Measurements from ENCODE around the gene COL5A2. TPM values are rescaled to one million over a fixed set of nuclear protein-coding genes. Genes with fewer than 3 reads are reported as not detected.

COL5A2 gene
- total RNA-seq, 4 donors from 2014 or later, result 16.1 to 62.8 (median 33.1) TPM

- H3K4me1 ChIP-seq, result peaks cover 0 to 14% (median 0%) of the 10 kb centered on the region in 4 donors
- no peaks in the 10 kb centered on the region for H3K9me3 ChIP-seq
- peaks cover 0 to 17% (median 2%) of the 10 kb centered on the region in 4 donors for H3K36me3 ChIP-seq
- WGBS, 2 donors (ENCODE audit: low coverage in 1 of 2), result 72 to 79% methylated on average over 3 of the region's 3 CpGs
- in situ Hi-C loops (cut with MboI; ENCODE audit: low pct_ligation_motif_present in 1 of 4, low pct_unique_long_range_greater_than_20kb in 1 of 4, low sequenced_read_pairs in 3 of 4) (loop anchor here in 1 of 4 donors (25.0 kb wide), 1 partner anchor 204 kb away; no protein-coding TSS in a partner anchor), intact Hi-C loops (cut with DNase I; ENCODE audit: low total_unique reads) (loop anchor here (10.0 kb wide), 1 partner anchor 89 kb away; no protein-coding TSS in a partner anchor)
- TF ChIP-seq POLR2AphosphoS5 (IDR thresholded peaks at IDR 0.05) (no peak), EP300 (IDR thresholded peaks at IDR 0.05; ENCODE audit: low read depth) (no peak), POLR2A (IDR thresholded peaks at IDR 0.05) (no peak), CTCF (IDR thresholded peaks at IDR 0.05) (no peak)
- no peak for DNase-seq
- peak overlapping the region in 1 of 4 donors; percentile 6 for H3K27ac ChIP-seq
- H3K4me3 ChIP-seq, result no peak overlapping the region
- H3K27me3 ChIP-seq, result no peaks in the 10 kb centered on the region
Observed at GRCh38 chr2:189083606-189084005, 96.0 kb downstream of the COL5A2 start.

GRCh38 chr2:189083106-189083505 lies 96.5 kb downstream of the COL5A2 start:
- intact Hi-C loops (cut with DNase I; ENCODE audit: low total_unique reads), result loop anchor here (10.0 kb wide), 1 partner anchor 88 kb away; no protein-coding TSS in a partner anchor

GRCh38 chr2:189082376-189082975 lies 97.1 kb downstream of the COL5A2 start:
- no peak for DNase-seq
- Histone ChIP-seq H3K27ac (peak overlapping the region in 1 of 4 donors; percentile 5), H3K36me3 (peaks cover 0 to 11% (median 2%) of the 10 kb centered on the region in 4 donors), H3K4me1 (peaks cover 0 to 14% (median 0%) of the 10 kb centered on the region in 4 donors), H3K4me3 (no peak overlapping the region), H3K9me3 (no peaks in the 10 kb centered on the region), H3K27me3 (no peaks in the 10 kb centered on the region)
- in situ Hi-C loops (cut with MboI; ENCODE audit: low pct_ligation_motif_present in 1 of 4, low pct_unique_long_range_greater_than_20kb in 1 of 4, low sequenced_read_pairs in 3 of 4) (loop anchor here in 1 of 4 donors (25.0 kb wide), 1 partner anchor 205 kb away; no protein-coding TSS in a partner anchor), intact Hi-C loops (cut with DNase I; ENCODE audit: low total_unique reads) (loop anchor here (10.0 kb wide), 1 partner anchor 88 kb away; no protein-coding TSS in a partner anchor)
- no peak for TF ChIP-seq EP300 (IDR thresholded peaks at IDR 0.05; ENCODE audit: low read depth)
- TF ChIP-seq CTCF (IDR thresholded peaks at IDR 0.05), result no peak
- TF ChIP-seq POLR2A (IDR thresholded peaks at IDR 0.05), result no peak
- TF ChIP-seq POLR2AphosphoS5 (IDR thresholded peaks at IDR 0.05), result no peak
- 70 to 76% methylated on average over 2 to 3 of the region's 3 CpGs for WGBS, 2 donors (ENCODE audit: low coverage in 1 of 2)

More at GRCh38 chr2:189083106-189083505, 96.5 kb downstream of the COL5A2 start:
- no peak for DNase-seq
- WGBS, 2 donors (ENCODE audit: low coverage in 1 of 2), result 57 to 74% methylated on average over 2 of the region's 2 CpGs
- Histone ChIP-seq H3K36me3 (peaks cover 0 to 15% (median 2%) of the 10 kb centered on the region in 4 donors), H3K27ac (peak overlapping the region in 3 of 4 donors; percentile 5 to 37 (median 6)), H3K9me3 (no peaks in the 10 kb centered on the region), H3K27me3 (no peaks in the 10 kb centered on the region), H3K4me1 (peaks cover 0 to 14% (median 0%) of the 10 kb centered on the region in 4 donors), H3K4me3 (no peak overlapping the region)
- TF ChIP-seq POLR2A (IDR thresholded peaks at IDR 0.05), result no peak
- no peak for TF ChIP-seq CTCF (IDR thresholded peaks at IDR 0.05)
- no peak for TF ChIP-seq EP300 (IDR thresholded peaks at IDR 0.05; ENCODE audit: low read depth)
- no peak for TF ChIP-seq POLR2AphosphoS5 (IDR thresholded peaks at IDR 0.05)
- in situ Hi-C loops (cut with MboI; ENCODE audit: low pct_ligation_motif_present in 1 of 4, low pct_unique_long_range_greater_than_20kb in 1 of 4, low sequenced_read_pairs in 3 of 4), result loop anchor here in 1 of 4 donors (25.0 kb wide), 1 partner anchor 204 kb away; no protein-coding TSS in a partner anchor

- intact Hi-C loops (cut with DNase I; ENCODE audit: low total_unique reads) (no loop called here), in situ Hi-C loops (cut with MboI; ENCODE audit: low pct_ligation_motif_present in 1 of 4, low pct_unique_long_range_greater_than_20kb in 1 of 4, low sequenced_read_pairs in 3 of 4) (loop anchor here in 1 of 4 donors (25.0 kb wide), 1 partner anchor 211 kb away; no protein-coding TSS in a partner anchor)
- H3K4me1 ChIP-seq, result no peaks in the 10 kb centered on the region
- peaks cover 0 to 6% (median 2%) of the 10 kb centered on the region in 4 donors for H3K36me3 ChIP-seq
- WGBS, 2 donors (ENCODE audit: low coverage in 1 of 2), result 29 to 57% methylated on average over 1 to 3 of the region's 3 CpGs
- no peaks in the 10 kb centered on the region for H3K9me3 ChIP-seq
- peak overlapping the region in 2 of 4 donors; percentile 13 to 18 for H3K27ac ChIP-seq
- peak; percentile 8 for DNase-seq
- TF ChIP-seq EP300 (IDR thresholded peaks at IDR 0.05; ENCODE audit: low read depth), result no peak
- no peak for TF ChIP-seq POLR2AphosphoS5 (IDR thresholded peaks at IDR 0.05)
- TF ChIP-seq POLR2A (IDR thresholded peaks at IDR 0.05), result no peak
- TF ChIP-seq CTCF (IDR thresholded peaks at IDR 0.05), result no peak
- H3K4me3 ChIP-seq, result no peak overlapping the region
- no peaks in the 10 kb centered on the region for H3K27me3 ChIP-seq
Observed at GRCh38 chr2:189076572-189076971, 103.0 kb downstream of the COL5A2 start.
